C4-2B (cell line): ENCODE data around the gene BHLHA15.

ENCODE experiments used
- ZFX ChIP-seq: fragments of 450-650 bp; IDR thresholded peaks from 2 replicates; pipeline ENCODE4 v1.6.1; 2017
- TF ChIP-seq, protein P1 (sequence below): fragments of 450-650 bp; conservative IDR thresholded peaks from 2 replicates; pipeline ENCODE4 v1.5.1; 2017; ENCODE audit warnings: mild to moderate bottlenecking

DNA sequence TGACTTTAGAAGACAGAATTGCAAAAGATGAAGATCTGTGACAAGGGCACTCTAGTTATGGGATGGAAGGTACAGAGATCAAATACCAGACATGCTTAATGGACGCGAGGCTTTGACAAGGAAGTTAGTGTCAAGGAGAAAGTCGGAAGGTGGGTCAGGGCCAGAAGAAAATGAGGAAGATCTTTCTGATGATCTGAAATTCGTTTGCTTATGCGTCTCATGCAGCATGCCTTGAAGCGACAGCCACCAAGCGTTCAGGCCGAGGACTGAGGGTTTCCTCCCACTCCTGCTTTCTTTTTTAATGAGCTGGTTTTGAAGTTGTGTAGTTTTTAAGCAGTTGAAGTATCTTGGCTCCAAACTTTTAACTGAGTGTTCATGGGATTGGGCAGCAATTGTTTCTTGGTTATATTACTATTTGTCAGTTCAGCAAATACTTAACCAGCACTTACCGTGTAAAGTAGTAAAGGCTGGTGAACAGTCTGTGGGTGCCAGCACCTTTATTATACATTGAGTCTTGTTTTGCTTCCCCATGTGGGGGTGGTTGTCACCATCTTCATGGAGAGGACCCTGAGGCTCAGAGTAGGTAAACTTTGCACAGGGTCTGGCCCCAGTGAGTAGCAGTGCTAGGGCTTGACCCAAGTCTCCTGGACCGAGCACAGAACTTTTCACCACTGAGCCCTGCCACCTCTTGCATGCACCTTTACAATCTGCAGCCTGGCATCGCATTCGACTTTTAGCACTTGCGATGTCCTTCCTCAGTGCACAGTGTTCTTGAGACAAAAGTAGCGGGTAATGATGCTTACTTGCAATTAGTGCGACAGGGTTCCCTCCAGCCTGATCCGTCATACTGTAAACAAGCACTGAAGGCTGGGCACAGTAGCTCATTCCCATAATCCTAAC lies 14.3 kb upstream of the BHLHA15 start:
- TF ChIP-seq, protein P1, sequence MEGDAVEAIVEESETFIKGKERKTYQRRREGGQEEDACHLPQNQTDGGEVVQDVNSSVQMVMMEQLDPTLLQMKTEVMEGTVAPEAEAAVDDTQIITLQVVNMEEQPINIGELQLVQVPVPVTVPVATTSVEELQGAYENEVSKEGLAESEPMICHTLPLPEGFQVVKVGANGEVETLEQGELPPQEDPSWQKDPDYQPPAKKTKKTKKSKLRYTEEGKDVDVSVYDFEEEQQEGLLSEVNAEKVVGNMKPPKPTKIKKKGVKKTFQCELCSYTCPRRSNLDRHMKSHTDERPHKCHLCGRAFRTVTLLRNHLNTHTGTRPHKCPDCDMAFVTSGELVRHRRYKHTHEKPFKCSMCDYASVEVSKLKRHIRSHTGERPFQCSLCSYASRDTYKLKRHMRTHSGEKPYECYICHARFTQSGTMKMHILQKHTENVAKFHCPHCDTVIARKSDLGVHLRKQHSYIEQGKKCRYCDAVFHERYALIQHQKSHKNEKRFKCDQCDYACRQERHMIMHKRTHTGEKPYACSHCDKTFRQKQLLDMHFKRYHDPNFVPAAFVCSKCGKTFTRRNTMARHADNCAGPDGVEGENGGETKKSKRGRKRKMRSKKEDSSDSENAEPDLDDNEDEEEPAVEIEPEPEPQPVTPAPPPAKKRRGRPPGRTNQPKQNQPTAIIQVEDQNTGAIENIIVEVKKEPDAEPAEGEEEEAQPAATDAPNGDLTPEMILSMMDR, result no peak
- no peak for TF ChIP-seq ZFX
